GM18858 (cell line): ENCODE results near the gene BATF2.

Source experiments
- ATAC-seq: cut with Tn5 transposase; IDR thresholded peaks from one replicate; pipeline ENCODE4 v1.9.1; 2021; ENCODE audit not compliant: unreplicated experiment

The BATF2 gene

GRCh38 chr11:64970731-64971151 is 26.0 kb downstream of the BATF2 start:
- ATAC-seq, result no peak

GRCh38 chr11:64969209-64969608 is 27.6 kb downstream of the BATF2 start:
- ATAC-seq, result no peak

GRCh38 chr11:64967375-64967774 is 29.4 kb downstream of the BATF2 start:
- no peak for ATAC-seq

GRCh38 chr11:64963072-64963631 is 33.6 kb downstream of the BATF2 start:
- ATAC-seq, result no peak

DNA sequence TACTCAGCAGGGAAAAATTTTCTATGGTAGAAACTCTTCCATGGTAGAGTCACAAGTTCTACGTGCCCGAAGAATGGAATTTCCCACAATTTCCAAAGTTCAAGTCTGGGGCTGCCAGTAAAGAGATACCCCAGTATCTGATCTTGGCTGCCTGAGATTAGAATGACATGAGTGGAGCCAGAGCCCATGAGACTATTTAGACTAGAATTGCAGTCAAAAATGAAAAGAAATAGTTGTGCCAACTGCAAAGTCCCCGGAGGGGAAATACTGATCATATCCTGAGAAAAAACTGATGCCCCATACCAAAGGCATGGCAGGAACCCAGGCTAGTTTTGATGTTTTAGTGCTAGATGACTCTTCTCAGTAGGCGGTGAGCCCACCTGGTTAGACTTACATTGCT is 36.1 kb downstream of the BATF2 start:
- ATAC-seq, result no peak

DNA sequence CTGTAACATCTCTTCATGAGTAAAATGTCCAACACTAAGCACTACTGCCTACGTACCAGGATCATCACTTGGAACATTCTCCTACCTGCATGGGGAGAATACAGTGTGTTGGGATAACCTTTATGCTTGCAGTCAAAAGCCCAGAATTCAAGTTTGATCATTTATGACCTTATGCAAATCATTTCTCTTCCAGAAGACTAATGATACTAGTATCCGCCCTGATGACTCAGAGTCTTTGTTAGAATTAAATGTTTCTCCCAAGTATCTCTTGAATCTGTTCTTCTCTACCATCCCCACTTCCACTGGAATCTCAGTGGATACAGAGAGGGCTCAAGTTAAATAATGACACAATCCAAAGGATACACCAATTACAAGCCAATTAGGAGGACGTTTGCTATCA is 37.3 kb downstream of the BATF2 start:
- no peak for ATAC-seq

DNA sequence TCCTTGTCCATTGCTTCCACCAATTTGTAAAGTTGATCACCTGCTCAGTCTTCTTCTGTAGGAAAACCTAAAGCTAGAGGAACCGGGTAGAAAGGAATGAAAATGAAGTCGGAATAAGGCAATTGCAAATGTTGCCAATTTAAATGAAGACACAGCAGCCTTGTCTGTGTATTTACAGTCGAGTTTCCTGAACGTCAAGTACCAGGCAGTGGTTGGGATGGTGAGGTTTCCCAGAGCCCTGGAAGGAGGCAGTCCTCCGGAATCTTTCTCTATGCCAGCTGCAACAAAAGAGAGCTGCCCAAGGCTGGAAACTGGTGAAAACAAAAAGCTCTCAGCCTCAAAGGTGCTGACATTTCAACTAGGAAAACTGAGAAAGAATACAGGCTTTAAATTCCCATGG is 42.6 kb downstream of the BATF2 start:
- no peak for ATAC-seq

DNA sequence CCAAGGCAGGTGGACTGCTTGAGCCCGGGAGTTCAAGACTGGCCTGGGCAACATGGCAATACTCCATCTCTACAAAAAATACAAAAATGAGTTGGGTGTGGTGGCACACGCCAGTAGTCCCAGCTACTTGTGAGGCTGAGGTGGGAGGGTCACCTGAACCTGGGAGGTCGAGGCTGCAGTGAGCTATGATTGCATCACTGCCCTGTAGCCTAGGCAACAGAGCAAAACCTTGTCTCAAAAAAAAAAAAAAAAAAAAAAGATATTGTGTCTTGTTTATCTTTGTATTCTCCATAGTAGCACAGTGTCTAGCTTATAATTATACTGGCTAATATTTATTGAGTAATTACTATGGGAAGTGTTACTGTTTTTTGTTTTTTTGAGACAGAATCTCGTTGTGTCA is 45.2 kb downstream of the BATF2 start:
- no peak for ATAC-seq

- ATAC-seq, result no peak
Measured at GRCh38 chr11:64947208-64947814, 49.5 kb downstream of the BATF2 start.
